Activated T-cell treated with anti-CD3 and anti-CD28 coated beads, Interleukin-2, amount 50 U/mL, for 72 hours (primary cell): Measurements from ENCODE around the gene GABBR2. TPM values are rescaled to one million over a fixed set of nuclear protein-coding genes. Genes with fewer than 3 reads are reported as not detected.

Source experiments
- ATAC-seq, 2 donors: fragments of 150-1000 bp; cut with Tn5 transposase; replicated peaks in 1 of 2; 2 replicates each; pipeline ENCODE4 v1.10.0; 2021; ENCODE audit warnings: moderate library complexity in 2 of 2, mild to moderate bottlenecking in 1 of 2
- DNase-seq, 2 donors: peaks; one replicate each; pipeline ENCODE4 v3.0.0; 2021 to 2022; ENCODE audit warnings: mixed read lengths in 1 of 2
- H3K27ac Mint-ChIP-seq: one replicate; pipeline ENCODE4 v1.8.0; 2022; ENCODE audit warnings: mild to moderate bottlenecking, moderate library complexity, mixed read lengths
- H3K27me3 Mint-ChIP-seq: one replicate; pipeline ENCODE4 v1.8.0; 2022; ENCODE audit warnings: low read depth, mixed read lengths
- H3K36me3 Mint-ChIP-seq, 2 donors: one replicate each; pipeline ENCODE4 v1.8.0; 2022; ENCODE audit warnings: mixed read lengths in 2 of 2, mild to moderate bottlenecking in 1 of 2; ENCODE audit not compliant: insufficient read depth in 2 of 2
- H3K4me1 Mint-ChIP-seq: one replicate; pipeline ENCODE4 v1.8.0; 2022; ENCODE audit warnings: low read depth, mixed read lengths
- H3K4me3 Mint-ChIP-seq, 2 donors: one replicate each; pipeline ENCODE4 v1.8.0; 2022; ENCODE audit warnings: mild to moderate bottlenecking in 2 of 2, mixed read lengths in 2 of 2, moderate library complexity in 2 of 2
- H3K9me3 Mint-ChIP-seq, 2 donors: one replicate each; pipeline ENCODE4 v1.8.0; 2022; ENCODE audit warnings: mixed read lengths in 2 of 2
- total RNA-seq, 2 donors: library from RNA; stranded (reverse); gene quantifications; one replicate each; pipeline ENCODE4 v1.2.3, GENCODE V29; 2022

GABBR2 gene
- total RNA-seq, 2 donors from 2014 or later, result not detected

GRCh38 chr9:98264516-98264915 lies 444.2 kb downstream of the GABBR2 start:
- no peak for DNase-seq
- ATAC-seq, result no peak
- Mint-ChIP-seq H3K9me3 (no peaks in the 10 kb centered on the region), H3K36me3 (no peaks in the 10 kb centered on the region), H3K27me3 (peaks cover 6% of the 10 kb centered on the region), H3K4me3 (no peak overlapping the region), H3K27ac (no peak overlapping the region), H3K4me1 (no peaks in the 10 kb centered on the region)

DNA sequence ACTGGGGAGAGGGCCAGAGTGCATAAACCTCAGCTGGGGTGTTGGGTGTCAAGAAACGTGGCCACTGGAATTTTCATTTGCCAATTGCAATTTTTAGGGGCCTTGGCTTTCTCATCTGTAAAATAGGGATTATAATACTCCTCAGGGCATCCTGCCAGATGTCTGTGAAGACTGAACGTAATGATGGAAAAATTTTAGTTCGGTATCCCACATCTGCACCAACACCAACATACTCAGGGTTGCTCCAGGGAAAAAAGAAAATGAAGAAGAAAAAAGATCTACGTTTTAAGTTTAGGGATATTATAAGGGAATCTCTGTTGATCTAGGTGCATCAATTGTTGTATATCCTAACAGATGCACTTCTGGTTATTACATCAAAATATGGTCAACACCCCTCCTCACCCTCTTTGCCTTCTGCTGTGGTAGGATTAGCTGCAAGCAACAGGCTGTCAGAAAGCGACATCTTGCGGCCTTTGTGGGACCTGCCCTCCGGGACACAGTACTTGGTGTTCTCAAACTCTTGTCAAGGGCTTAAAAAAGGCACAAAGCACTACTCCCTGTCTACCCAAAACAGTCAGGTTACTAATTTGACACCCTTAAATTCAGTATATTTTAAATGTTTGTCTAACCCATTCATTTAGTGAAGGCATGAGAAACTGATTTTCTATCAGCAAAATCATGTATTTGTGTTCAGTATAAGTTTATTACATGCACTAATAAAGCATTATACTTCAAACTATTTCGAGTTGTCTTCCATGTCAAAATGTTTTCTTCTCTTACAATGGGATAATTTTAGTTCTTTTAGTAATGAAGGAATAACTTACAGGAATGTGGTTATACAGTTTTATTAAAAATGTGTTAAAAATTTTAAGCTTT lies 445.0 kb downstream of the GABBR2 start:
- Mint-ChIP-seq H3K4me3 (no peak overlapping the region), H3K4me1 (no peaks in the 10 kb centered on the region), H3K27me3 (no peaks in the 10 kb centered on the region), H3K36me3 (no peaks in the 10 kb centered on the region), H3K9me3 (no peaks in the 10 kb centered on the region), H3K27ac (no peak overlapping the region)
- ATAC-seq, result peak; percentile 97 to 100
- DNase-seq, result peak; percentile 80 to 84

GRCh38 chr9:98263080-98263479 lies 445.7 kb downstream of the GABBR2 start:
- Mint-ChIP-seq H3K36me3 (no peaks in the 10 kb centered on the region), H3K27ac (no peak overlapping the region), H3K4me3 (no peak overlapping the region), H3K9me3 (no peaks in the 10 kb centered on the region), H3K27me3 (no peaks in the 10 kb centered on the region), H3K4me1 (no peaks in the 10 kb centered on the region)
- ATAC-seq, result no peak
- no peak for DNase-seq

GRCh38 chr9:98262056-98262455 lies 446.7 kb downstream of the GABBR2 start:
- Mint-ChIP-seq H3K27me3 (no peaks in the 10 kb centered on the region), H3K9me3 (no peaks in the 10 kb centered on the region), H3K4me1 (peaks cover under 1% of the 10 kb centered on the region), H3K36me3 (no peaks in the 10 kb centered on the region), H3K4me3 (no peak overlapping the region), H3K27ac (no peak overlapping the region)
- DNase-seq, result no peak
- ATAC-seq, result no peak

DNA sequence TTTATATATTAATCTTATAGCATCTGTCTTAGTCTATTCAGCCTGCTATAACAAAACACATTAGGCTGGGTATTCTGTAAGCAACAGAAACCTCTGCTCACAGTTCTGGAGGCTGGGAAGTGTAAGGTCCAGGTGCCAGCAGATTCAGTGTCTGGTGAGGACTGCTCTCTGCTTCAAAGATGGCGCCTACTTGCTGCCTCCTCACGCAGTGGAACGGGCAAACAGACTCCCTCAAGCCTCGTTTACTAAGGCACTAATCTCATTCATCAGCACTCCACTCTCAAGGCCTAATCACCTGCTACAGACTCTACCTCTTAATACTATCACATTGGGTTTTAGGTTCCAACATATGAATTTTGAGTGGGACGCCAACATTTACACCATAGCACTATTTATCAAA lies 448.1 kb downstream of the GABBR2 start:
- ATAC-seq, result no peak
- no peak overlapping the region for H3K27ac Mint-ChIP-seq
- DNase-seq, result no peak
- no peaks in the 10 kb centered on the region for H3K9me3 Mint-ChIP-seq
- H3K4me1 Mint-ChIP-seq, result peaks cover 7% of the 10 kb centered on the region
- no peaks in the 10 kb centered on the region for H3K27me3 Mint-ChIP-seq
- H3K36me3 Mint-ChIP-seq, result peaks cover 0 to 3% of the 10 kb centered on the region in 2 donors
- no peak overlapping the region for H3K4me3 Mint-ChIP-seq

DNA sequence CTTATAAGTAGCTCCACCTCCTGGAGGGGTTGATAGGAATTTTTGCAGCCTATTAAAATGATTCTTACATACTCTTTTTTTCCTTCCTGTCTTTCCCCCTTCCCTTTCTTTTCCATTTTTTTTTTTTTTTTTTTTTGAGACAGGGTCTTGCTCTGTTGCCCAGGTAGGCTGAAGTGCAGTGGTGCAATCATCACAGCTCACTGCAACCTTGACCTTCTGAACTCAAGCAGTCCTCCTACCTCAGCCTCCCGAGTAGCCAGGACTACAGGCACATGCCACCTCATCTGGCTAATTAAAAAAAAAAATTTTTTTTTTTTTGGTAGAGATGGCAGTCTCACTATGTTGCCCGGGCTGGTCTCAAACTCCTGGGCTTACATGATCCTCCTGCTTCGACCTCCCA lies 448.9 kb downstream of the GABBR2 start:
- Mint-ChIP-seq H3K27ac (no peak overlapping the region), H3K27me3 (no peaks in the 10 kb centered on the region), H3K9me3 (no peaks in the 10 kb centered on the region), H3K36me3 (peaks cover 0 to 3% of the 10 kb centered on the region in 2 donors), H3K4me1 (peaks cover 10% of the 10 kb centered on the region), H3K4me3 (no peak overlapping the region)
- ATAC-seq, result no peak
- no peak for DNase-seq

DNA sequence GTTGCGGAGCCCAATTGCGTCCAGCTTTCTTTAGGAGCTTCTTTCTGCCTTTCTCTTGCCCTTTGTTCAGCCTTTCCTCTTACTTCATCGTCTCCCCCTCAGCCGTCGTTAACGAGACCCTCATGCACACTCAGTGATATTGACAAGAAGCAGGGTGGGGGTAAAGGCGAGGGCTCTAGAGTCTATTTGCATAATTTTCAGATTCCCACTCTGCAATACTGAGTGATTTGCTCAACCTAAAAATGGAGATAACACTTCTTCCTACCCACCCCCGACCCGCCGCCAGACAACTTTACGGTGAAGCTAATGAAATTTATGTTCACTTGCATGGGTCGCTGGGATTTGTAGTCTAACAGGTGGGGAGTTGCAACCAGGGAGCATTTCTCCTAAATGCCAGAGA lies 452.0 kb downstream of the GABBR2 start:
- ATAC-seq, result no peak
- Mint-ChIP-seq H3K27ac (peak overlapping the region; percentile 85), H3K9me3 (no peaks in the 10 kb centered on the region), H3K4me1 (peaks cover 28% of the 10 kb centered on the region), H3K27me3 (no peaks in the 10 kb centered on the region), H3K36me3 (peaks cover 0 to 3% of the 10 kb centered on the region in 2 donors), H3K4me3 (peak overlapping the region; percentile 87 to 99)
- DNase-seq, result peak in 1 of 2 donors; percentile 6

- peaks cover 28% of the 10 kb centered on the region for H3K4me1 Mint-ChIP-seq
Observed at GRCh38 chr9:98255578-98256296, 453.0 kb downstream of the GABBR2 start, which contains the start of gene TBC1D2. Gene TBC1D2, minus strand, starts transcription at chr9:98255649. Its CDS starts 108 bp downstream, at chr9:98255541.

DNA sequence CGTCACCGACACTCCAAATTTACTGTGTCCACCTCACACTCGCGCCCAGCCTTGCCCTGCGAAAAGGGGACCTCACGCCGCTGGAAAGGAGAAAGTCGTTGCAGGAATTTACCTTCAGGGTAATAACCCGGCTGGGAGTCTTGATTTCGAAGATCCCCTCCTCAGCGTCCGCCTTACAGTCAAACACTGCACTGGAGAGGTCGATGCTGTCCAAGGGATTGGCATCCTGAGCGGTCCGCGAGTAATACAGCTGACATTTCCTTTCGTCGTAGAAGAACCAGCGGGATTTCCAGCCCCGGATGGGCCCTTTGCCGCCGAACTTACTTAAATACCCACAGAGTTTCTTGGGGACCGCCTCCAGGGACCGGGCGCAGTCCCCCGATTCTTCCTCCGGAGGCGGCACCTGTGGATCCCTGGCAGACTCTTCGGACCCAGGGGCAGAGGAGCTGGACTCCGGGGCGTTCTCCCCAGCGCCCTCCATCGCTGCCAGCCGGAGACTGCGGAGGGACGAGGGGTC lies 453.6 kb downstream of the GABBR2 start:
- Mint-ChIP-seq H3K36me3 (peaks cover 0 to 3% of the 10 kb centered on the region in 2 donors), H3K27me3 (no peaks in the 10 kb centered on the region), H3K27ac (no peak overlapping the region), H3K9me3 (no peaks in the 10 kb centered on the region), H3K4me1 (peaks cover 28% of the 10 kb centered on the region), H3K4me3 (peak overlapping the region; percentile 87 to 99)
- DNase-seq (no peak), ATAC-seq (peak; percentile 31 to 35)

More at GRCh38 chr9:98255578-98256296, 453.0 kb downstream of the GABBR2 start, which contains the start of gene TBC1D2:
- no peaks in the 10 kb centered on the region for H3K9me3 Mint-ChIP-seq
- DNase-seq, result peak; percentile 97 to 98
- peak within 1 kb of the TSS; percentile 87 to 99 for H3K4me3 Mint-ChIP-seq
- H3K27me3 Mint-ChIP-seq, result no peaks in the 10 kb centered on the region
- peak; percentile 88 to 90 for ATAC-seq
- H3K27ac Mint-ChIP-seq, result peak within 1 kb of the TSS; percentile 85
- H3K36me3 Mint-ChIP-seq, result peaks cover 0 to 3% of the 10 kb centered on the region in 2 donors

- DNase-seq (no peak), ATAC-seq (no peak)
- no peaks in the 10 kb centered on the region for H3K27me3 Mint-ChIP-seq
- no peaks in the 10 kb centered on the region for H3K9me3 Mint-ChIP-seq
- peaks cover 0 to 3% of the 10 kb centered on the region in 2 donors for H3K36me3 Mint-ChIP-seq
- peak overlapping the region; percentile 87 to 99 for H3K4me3 Mint-ChIP-seq
- peaks cover 28% of the 10 kb centered on the region for H3K4me1 Mint-ChIP-seq
- no peak overlapping the region for H3K27ac Mint-ChIP-seq
Observed at GRCh38 chr9:98254228-98255060, 454.3 kb downstream of the GABBR2 start.

DNA sequence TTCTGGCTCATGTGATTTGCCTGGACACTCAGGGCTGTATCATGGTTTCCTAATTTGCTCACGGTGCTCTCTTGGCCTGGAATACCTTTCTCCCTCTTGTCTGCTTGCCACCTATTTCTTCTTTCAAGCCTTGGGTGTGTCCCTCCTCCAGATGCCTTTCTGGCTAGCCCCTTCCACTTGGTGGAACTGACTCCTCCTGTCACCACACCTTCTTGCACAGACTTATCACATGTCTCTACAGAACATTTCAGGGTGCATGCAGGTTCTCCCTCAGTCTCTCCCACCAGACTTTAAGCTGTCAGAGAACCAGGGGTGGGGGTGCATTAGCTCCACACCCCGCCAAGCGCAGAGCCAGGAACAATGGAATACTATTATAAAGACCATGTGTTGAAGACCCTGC lies 455.2 kb downstream of the GABBR2 start:
- ATAC-seq (no peak), DNase-seq (no peak)
- no peak overlapping the region for H3K27ac Mint-ChIP-seq
- no peak overlapping the region for H3K4me3 Mint-ChIP-seq
- peaks cover 37% of the 10 kb centered on the region for H3K4me1 Mint-ChIP-seq
- H3K27me3 Mint-ChIP-seq, result no peaks in the 10 kb centered on the region
- H3K9me3 Mint-ChIP-seq, result no peaks in the 10 kb centered on the region
- H3K36me3 Mint-ChIP-seq, result peaks cover 0 to 3% of the 10 kb centered on the region in 2 donors

DNA sequence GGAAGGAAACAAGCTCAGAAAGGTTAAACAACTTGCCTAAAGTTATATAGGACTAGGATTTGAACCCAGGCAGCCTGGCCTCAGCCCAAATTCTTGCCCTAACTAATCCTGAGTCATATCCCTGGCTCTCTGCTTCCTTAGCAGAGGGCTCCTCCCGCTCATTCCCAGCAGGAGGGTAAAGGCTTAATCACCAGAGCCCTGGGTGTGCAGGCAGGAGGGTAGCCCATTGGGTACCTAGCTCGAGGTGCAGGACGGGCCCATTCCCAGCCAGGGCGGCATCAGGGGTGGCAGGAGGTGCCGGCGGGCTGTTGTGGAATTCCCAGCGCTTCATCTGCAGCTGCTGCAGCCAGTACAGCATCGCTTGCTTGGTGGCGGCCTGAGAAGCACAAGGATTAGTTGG lies 457.2 kb downstream of the GABBR2 start:
- ATAC-seq, result no peak
- Mint-ChIP-seq H3K9me3 (no peaks in the 10 kb centered on the region), H3K36me3 (peaks cover 0 to under 1% of the 10 kb centered on the region in 2 donors), H3K4me1 (peaks cover 35% of the 10 kb centered on the region), H3K27ac (no peak overlapping the region), H3K27me3 (no peaks in the 10 kb centered on the region), H3K4me3 (no peak overlapping the region)
- no peak for DNase-seq
